ENCODE measurements around the gene ITPKB.

Gene ITPKB

DNA sequence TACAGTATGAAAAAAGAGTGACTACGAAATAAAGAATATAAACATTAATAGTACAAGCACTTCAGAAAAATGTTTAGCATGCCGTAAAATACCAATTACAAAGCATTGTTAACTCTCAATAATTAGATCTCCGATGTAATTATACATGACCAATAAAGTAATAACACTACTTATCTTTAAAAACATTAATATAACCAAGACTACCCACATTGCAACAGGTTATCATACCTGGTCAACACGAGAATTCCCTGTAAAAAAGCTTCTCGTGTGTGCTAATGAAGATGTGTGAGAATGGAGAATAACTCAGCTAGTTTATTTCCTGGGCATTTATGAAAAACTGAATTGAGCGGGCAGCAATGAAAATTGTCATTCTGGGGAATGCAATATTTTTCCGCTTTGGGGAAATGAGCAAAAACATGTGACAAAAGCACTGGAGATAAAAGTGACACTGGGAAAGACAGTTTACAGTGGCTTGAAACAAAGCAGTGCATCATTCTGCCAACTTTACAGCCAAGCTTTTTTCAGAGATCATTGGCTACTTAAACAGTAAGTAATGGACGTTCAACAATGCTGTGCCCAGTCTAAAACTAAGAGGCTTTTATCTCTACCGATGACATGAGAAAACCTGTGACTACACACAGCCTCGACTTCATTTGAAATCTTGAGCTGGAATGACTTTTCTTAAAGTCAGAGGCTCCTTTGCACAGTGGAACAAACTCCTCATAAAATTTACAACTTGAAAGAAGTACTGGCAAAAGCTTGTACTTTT lies 34.7 kb downstream of the ITPKB start:
- no peak for DNase-seq (ENCODE audit: low read depth in 2 of 2)

- peak; percentile 59 to 70 for DNase-seq (ENCODE audit: low read depth in 2 of 2)
These were observed 35.9 kb downstream of the ITPKB start for GRCh38 chr1:226702957-226703831.

DNA sequence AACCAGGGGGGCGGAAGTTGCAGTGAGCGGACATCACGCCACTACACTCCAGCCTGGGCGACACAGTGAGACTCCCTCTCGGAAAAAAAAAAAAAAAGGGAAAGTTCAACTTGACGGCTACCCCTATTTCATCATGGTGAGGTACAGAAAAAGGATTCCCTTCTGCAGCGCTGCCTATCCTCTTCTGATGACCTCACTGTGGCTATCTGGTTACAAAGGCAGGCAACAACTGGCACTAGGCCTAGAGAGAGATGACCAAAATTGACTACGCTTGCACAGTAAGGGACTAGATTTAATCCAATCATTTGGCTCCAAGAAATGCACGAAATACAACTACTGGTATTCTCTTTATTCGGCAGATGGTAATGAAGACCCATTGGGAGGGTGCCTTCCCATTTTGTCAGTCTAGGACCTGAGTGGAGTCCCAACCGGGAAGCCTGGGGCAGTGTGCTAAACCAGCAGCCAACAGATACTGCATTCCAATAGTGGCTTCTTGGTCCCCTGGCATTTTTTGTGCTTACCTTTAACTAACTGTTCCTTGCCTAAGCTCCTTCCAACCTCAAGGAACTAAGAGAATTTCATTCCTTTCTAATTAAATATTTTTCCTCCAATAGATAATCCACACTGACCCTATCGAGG lies 36.6 kb downstream of the ITPKB start:
- DNase-seq (ENCODE audit: low read depth in 2 of 2): no peak

DNA sequence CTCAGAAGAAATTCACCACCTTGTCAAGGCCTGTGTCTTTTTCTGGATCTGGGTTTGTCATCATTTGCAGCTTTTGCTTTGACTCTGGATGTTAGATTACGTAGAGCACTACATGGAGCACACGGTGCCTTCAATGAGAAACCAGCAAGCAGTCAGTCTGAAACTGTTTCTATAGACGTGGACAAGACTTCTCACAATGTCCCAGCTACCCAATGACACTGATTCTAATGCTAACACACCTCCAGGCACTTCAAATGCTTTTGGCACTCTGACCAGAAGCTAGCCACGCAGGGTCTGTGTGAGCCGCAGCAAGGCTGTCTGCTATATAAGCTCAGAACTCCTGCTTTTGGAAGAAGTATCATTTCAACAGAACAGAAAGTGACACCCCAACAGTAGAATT lies 38.2 kb downstream of the ITPKB start:
- no peak for DNase-seq (ENCODE audit: low read depth in 2 of 2)

DNA sequence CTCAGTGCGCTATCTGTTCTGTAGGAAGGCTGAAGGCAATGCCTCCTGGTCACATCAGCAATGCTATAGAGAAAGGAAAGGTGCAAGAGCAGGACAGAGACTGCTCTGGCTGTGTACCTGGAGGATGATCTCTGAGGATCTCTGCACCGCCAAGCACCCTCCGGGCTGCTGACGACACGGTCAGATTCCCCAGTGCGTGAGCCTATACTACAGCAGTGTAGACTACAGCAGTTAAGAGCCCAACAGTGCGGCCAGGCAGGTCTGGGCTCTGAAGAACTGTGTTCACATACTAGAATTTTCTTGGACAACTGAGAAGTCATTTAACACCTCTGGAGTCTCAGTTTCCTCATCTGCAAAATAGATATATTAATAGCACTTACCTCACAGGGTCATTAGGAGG lies 39.9 kb downstream of the ITPKB start:
- DNase-seq (ENCODE audit: low read depth in 2 of 2): no peak

DNA sequence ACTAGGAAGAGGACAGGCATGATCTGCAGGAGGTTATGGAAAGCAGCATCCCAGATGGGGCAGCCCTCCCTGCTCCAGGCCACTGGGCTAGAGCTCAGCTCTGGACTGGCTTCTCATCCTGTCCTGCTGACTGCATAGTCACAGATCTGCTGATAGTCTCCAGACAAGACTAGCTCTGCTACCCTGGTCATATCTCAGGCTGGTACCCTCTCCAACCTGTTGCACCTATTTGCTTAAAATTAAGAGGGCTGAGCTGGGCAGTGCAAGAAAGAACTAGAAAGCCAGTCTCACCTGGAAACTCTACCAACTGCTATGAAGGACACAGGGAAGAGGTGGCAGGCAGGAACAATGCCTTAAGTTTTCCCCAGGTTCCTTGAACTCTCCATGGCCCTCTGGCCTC lies 40.4 kb downstream of the ITPKB start:
- DNase-seq (ENCODE audit: low read depth in 2 of 2): no peak

DNA sequence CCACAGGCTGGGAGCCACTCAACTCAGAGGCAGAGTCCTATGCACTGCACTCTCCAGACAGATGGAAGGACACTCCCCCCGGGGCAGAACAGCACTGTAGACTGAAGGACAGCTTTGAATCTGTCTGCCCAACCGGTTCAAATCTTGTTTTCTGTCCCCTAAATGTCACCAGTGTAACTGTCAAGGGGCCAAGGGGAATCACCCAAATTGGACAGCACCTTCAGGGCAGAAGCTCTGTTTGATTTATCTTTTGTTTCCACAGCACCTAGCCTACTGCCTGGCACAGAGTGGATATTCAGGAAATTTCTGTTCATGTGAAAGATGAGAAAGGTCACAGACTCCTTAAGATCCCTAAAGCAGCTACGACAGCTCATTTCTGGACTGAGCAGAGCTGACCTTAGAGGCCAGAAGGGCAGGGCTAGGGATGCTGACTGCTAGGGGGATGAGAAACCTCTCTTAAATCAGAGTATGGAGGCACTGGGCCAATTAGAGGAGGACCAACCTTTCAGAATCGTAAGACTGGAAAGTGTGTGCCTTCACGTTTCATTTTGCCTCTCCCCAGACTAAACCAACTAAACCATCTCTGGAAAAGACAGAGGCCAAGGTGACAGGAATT lies 41.0 kb downstream of the ITPKB start:
- no peak for DNase-seq (ENCODE audit: low read depth in 2 of 2)

GRCh38 chr1:226697151-226697928 lies 41.7 kb downstream of the ITPKB start:
- no peak for DNase-seq (ENCODE audit: low read depth in 2 of 2)

DNA sequence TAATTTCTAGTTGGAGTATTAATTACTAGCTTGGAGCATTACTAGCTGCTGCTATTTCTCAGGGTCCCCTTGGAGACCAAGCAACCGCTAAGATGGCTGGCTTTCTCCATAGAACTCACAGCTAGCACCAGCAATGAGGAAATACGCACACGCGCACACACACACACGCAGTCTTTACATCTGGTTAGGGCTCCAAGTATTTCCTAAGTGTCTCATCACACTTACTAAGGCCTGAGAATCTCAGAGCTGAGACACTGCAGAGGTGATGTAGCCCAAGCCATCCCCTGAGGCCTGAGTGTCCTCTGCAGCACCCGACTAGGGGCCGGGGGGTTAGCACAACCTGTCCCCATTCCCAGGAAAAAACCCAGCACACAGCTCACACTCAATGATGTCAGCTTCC lies 42.5 kb downstream of the ITPKB start:
- no peak for DNase-seq (ENCODE audit: low read depth in 2 of 2)

DNA sequence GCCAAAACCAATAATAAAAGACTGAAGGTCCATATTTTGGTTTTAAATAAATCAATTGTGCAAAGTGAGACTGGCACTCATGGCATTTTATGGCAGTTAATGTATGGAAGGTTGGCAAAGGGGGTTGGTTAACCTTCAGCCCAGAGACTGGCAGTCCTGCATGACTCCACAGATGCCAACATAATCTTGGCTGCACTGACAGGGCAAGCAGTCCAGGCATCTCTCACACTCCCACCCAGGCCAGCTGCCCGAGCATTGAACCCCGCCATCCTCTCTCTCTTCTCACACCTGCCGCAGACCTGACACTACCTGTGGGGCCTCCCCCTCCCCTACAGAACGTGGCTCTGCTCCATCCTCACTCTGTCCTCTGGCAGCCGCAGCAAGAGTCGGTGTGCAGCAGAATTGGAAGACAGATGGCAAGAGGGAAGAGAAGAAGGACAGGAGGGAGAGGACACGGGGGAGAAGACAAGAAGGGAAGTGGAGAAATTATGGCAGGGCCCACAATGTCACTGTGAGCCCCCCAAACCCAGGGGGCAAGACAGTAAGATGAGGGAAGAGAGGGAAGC lies 43.7 kb downstream of the ITPKB start:
- DNase-seq (ENCODE audit: low read depth in 2 of 2): no peak

- no peak for DNase-seq (ENCODE audit: low read depth in 2 of 2)
These were observed 46.3 kb downstream of the ITPKB start for GRCh38 chr1:226692823-226693222.

- DNase-seq (ENCODE audit: low read depth in 2 of 2): no peak
These were observed 46.9 kb downstream of the ITPKB start for GRCh38 chr1:226692051-226692792.

DNA sequence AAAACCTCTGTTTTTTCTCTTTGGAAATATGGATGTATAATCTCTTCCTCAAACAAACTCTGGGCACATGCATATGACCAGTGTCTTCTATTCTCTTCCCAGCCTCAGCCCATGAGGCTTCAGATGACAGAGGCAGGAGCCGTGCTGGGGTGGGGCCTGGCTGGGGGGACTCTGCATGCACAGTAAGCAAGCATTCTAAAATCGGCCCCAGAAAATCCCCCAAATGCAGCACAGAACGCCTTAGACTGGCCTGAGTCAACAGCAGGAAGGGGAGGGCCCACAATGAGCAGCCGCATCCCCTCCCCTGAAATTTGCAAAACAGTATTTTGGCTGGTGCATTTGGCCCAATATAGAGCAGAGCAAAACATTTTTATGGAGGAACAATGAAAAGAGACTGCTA lies 47.8 kb downstream of the ITPKB start:
- DNase-seq (ENCODE audit: low read depth in 2 of 2): peak in 1 of 2 donors; percentile 32

- no peak for DNase-seq (ENCODE audit: low read depth in 2 of 2)
These were observed 48.6 kb downstream of the ITPKB start for GRCh38 chr1:226690460-226690982.

DNA sequence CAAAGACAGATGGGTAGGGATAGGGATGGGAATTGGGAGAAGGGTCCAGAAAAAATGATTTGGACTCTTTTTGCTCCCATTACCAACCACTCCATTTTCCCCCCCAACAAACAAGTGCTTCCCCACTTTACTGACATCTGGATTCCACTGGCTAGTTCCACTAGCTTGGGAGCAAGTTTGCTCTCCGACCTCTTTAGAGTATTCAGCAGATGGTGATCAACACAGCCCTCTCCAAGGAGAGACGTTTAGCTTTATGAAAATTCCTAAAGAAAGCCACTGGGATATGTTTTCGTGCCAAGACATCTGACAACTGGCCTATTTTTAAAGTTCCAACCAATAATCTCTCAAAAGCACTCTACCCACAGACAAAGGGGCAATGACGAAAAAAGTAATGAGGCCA lies 50.3 kb downstream of the ITPKB start:
- DNase-seq (ENCODE audit: low read depth in 2 of 2): no peak

- DNase-seq (ENCODE audit: low read depth in 2 of 2): no peak
These were observed 50.9 kb downstream of the ITPKB start for GRCh38 chr1:226688056-226688748.

DNA sequence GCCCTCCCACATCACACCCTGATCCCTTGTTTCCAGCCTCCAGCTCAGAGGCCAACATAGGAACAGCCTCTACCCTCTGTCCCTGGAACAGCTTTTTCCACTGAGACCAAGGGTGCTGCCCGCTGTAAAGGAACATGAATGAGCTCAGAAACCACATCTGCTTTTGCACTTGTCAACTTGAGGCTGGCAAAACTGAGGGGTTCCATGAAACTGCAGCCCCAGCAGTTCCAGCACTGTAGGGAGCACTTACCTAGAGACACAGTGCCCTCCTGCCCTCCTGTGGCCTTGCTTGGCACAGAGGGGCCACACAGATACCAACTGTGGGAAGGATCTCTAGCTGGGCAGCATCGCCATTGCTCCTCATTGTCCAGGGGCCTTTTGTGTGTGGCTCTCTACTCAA lies 51.7 kb downstream of the ITPKB start:
- DNase-seq (ENCODE audit: low read depth in 2 of 2): peak in 1 of 2 donors; percentile 36

DNA sequence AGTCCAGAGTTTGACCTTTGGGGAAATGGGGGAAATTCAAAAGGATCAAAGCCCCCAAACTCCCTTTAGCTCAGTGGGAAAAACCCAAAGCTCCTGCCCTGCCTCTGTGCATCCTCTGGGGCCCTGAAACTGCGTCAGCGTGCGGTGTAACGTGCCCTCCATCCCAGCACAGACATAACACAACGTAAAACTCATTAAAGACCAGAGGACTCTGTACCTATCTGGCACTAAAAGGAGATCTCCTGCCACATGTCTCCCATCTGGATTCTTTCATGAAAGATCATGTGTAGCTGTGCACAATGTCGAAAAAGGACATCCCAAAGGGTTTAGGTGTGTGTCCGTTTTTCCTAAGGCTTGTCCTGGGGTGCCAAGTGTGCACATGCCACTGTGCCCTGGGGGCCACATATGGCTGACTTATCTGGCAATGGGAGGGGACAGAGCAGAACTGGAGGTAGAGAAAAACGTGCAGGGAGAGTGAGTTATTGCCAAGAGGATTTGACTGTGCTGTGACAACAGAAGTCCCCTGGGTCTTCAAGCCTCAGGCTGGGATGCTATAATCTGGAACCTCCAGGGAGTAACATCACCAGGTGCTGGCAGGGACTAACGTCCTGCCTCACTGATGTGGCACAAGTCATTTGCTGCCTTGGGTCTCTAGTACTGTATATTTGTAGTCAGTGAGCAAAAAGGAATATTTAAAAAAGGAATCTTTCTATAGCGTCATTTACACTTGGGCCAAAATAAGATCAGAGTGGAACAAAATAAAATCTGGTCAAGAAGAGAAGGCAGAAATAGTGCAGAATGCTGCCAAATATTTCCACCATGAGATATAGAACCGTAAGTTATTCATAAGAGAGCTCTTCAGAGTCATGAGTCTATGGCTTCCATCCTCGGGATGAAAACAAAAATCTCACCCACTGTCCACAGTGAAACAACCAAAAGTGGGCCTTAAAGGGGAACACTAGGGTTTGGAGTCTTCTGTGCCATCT lies 52.3 kb downstream of the ITPKB start:
- no peak for DNase-seq (ENCODE audit: low read depth in 2 of 2)
